Measurements from ENCODE around the gene COA1. TPM values are rescaled to one million over a fixed set of nuclear protein-coding genes. Genes with fewer than 3 reads are reported as not detected.

COA1 gene
- polyA plus RNA-seq, 1 of the 3 experiments (the other 2 are of a cell fraction): 42.8 TPM

DNA sequence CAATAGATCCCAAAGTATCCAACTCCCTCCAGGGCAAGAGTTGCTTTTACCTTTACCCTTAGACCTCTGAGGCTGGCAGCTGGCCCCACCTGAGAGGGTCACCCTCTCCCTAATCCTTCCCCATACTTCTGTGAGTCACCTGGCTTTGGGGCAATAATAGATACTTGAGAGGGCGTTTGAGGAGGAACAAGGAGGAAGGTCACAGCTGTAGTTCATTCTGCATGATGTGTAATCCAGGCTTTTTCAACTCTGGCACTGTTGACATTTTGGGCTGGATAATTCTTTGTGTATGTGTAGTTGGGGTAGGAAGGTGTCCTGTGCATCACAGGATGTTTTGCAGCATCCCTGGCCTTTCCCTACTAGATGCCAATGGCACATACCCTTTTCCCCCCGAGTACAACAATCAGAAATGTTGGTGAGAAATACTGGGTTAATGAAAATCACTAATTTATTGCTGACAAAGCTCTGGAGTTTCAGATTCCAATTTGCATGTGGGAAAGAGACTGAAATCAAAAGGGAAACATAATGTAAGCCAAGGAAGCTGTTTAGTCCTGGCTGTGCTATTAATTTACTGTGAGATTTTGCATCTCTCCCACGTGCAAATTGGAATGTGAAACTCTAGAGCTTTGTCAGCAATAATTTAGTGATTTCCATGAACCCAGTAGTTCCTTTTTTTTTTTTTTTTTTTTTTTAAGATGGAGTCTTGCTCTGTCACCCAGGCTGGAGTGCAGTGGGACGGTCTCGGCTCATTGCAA, 32.8 kb upstream of the COA1 start:
- Histone ChIP-seq H3K4me3 (ENCODE audit: low read depth in 2 of 2, low read length in 1 of 2) (no peak overlapping the region), H3K79me2 (ENCODE audit: insufficient read depth) (peaks cover 45% of the 10 kb centered on the region), H3K9ac (no peak overlapping the region), H3K27me3 (ENCODE audit: insufficient read depth) (no peaks in the 10 kb centered on the region), H3K4me1 (ENCODE audit: control insufficient read depth in 1 of 2, insufficient read depth in 2 of 2, low read depth in 1 of 2, low read length in 1 of 2) (peaks cover 14 to 24% of the 10 kb centered on the region in 2 experiments; a peak in 3 of 4 replicates), H4K20me1 (ENCODE audit: insufficient read depth) (no peaks in the 10 kb centered on the region), H3K36me3 (replicated peaks in 1 of 2; ENCODE audit: control insufficient read depth in 1 of 2, insufficient read depth in 2 of 2, low read length in 1 of 2) (peaks cover 3 to 8% of the 10 kb centered on the region in 2 experiments), H3K9me3 (no peaks in the 10 kb centered on the region), H3F3A (replicated peaks; ENCODE audit: insufficient read depth) (no peaks in the 10 kb centered on the region), H3K9me2 (no peaks in the 10 kb centered on the region), H3K4me2 (no peak overlapping the region), H3K27ac (ENCODE audit: low read depth in 2 of 2, low read length in 1 of 2) (no peak overlapping the region), H2AFZ (ENCODE audit: low read depth) (no peak overlapping the region)
- TF ChIP-seq EZH2phosphoT487 (IDR thresholded peaks at IDR 0.05; ENCODE audit: borderline replicate concordance, low read depth) (no peak), TEAD4 (IDR thresholded peaks at IDR 0.05; ENCODE audit: borderline replicate concordance, insufficient read depth) (no peak), RFX5 (IDR thresholded peaks at IDR 0.05; ENCODE audit: low read length) (no peak), JUND (IDR thresholded peaks at IDR 0.05) (no peak), MXI1 (IDR thresholded peaks at IDR 0.05; ENCODE audit: low read depth, low read length) (no peak), MEF2A (IDR thresholded peaks at IDR 0.05; ENCODE audit: borderline replicate concordance, low read depth) (no peak), GABPA (IDR thresholded peaks at IDR 0.05; ENCODE audit: low read depth) (no peak), FOXJ3 (CRISPR knock-in tag; IDR thresholded peaks at IDR 0.05) (no peak), GATA2 (CRISPR knock-in tag; IDR thresholded peaks at IDR 0.05) (no peak), NFIC (IDR thresholded peaks at IDR 0.05; ENCODE audit: borderline replicate concordance) (no peak), TCF12 (IDR thresholded peaks at IDR 0.05) (no peak)
- TF ChIP-seq, protein P1, sequence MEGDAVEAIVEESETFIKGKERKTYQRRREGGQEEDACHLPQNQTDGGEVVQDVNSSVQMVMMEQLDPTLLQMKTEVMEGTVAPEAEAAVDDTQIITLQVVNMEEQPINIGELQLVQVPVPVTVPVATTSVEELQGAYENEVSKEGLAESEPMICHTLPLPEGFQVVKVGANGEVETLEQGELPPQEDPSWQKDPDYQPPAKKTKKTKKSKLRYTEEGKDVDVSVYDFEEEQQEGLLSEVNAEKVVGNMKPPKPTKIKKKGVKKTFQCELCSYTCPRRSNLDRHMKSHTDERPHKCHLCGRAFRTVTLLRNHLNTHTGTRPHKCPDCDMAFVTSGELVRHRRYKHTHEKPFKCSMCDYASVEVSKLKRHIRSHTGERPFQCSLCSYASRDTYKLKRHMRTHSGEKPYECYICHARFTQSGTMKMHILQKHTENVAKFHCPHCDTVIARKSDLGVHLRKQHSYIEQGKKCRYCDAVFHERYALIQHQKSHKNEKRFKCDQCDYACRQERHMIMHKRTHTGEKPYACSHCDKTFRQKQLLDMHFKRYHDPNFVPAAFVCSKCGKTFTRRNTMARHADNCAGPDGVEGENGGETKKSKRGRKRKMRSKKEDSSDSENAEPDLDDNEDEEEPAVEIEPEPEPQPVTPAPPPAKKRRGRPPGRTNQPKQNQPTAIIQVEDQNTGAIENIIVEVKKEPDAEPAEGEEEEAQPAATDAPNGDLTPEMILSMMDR (IDR thresholded peaks at IDR 0.05): no peak
- TF ChIP-seq, protein P2, sequence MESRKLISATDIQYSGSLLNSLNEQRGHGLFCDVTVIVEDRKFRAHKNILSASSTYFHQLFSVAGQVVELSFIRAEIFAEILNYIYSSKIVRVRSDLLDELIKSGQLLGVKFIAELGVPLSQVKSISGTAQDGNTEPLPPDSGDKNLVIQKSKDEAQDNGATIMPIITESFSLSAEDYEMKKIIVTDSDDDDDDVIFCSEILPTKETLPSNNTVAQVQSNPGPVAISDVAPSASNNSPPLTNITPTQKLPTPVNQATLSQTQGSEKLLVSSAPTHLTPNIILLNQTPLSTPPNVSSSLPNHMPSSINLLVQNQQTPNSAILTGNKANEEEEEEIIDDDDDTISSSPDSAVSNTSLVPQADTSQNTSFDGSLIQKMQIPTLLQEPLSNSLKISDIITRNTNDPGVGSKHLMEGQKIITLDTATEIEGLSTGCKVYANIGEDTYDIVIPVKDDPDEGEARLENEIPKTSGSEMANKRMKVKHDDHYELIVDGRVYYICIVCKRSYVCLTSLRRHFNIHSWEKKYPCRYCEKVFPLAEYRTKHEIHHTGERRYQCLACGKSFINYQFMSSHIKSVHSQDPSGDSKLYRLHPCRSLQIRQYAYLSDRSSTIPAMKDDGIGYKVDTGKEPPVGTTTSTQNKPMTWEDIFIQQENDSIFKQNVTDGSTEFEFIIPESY (IDR thresholded peaks at IDR 0.05; ENCODE audit: borderline replicate concordance, low read depth): no peak
- TF ChIP-seq, protein P3, sequence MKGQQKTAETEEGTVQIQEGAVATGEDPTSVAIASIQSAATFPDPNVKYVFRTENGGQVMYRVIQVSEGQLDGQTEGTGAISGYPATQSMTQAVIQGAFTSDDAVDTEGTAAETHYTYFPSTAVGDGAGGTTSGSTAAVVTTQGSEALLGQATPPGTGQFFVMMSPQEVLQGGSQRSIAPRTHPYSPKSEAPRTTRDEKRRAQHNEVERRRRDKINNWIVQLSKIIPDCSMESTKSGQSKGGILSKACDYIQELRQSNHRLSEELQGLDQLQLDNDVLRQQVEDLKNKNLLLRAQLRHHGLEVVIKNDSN (IDR thresholded peaks at IDR 0.05; ENCODE audit: borderline replicate concordance, low read depth): no peak
- TF ChIP-seq, protein P4, sequence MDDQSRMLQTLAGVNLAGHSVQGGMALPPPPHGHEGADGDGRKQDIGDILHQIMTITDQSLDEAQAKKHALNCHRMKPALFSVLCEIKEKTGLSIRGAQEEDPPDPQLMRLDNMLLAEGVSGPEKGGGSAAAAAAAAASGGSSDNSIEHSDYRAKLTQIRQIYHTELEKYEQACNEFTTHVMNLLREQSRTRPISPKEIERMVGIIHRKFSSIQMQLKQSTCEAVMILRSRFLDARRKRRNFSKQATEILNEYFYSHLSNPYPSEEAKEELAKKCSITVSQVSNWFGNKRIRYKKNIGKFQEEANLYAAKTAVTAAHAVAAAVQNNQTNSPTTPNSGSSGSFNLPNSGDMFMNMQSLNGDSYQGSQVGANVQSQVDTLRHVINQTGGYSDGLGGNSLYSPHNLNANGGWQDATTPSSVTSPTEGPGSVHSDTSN (IDR thresholded peaks at IDR 0.05): no peak
- ChIA-PET CTCF (interaction anchor here (1.5 to 2.6 kb wide), 3 partner anchors 23 to 179 kb away, joined by 5 to 13 read pairs (median 6); partner anchors contain the start of gene STK17A), POLR2A (no interaction called here)
- no peak for DNase-seq
- WGBS (ENCODE audit: low lambda C conversion rate): 87% methylated on average over 5 of the region's 5 CpGs
